ENCODE data around the gene CRX.
"Not testable (repeated sequence)": the region's sequence is repeated elsewhere in the genome, so short reads cannot be mapped to it uniquely, and the experiment has no call there.

The CRX gene

GRCh38 chr19:47804451-47804850 is 17.3 kb upstream of the CRX start, which contains the start of gene TPRX1:
Gene TPRX1, minus strand, starts transcription at chr19:47804551. Its CDS starts 12 bp downstream, at chr19:47804539.
- DNase-seq: not testable (repeated sequence)

- DNase-seq: no peak
Observed at GRCh38 chr19:47805313-47805712, 16.4 kb upstream of the CRX start.

GRCh38 chr19:47806435-47806834 is 15.3 kb upstream of the CRX start:
- DNase-seq: no peak

GRCh38 chr19:47813304-47813994 is 8.3 kb upstream of the CRX start:
- peak; percentile 81 for DNase-seq

- DNase-seq: no peak
Observed at GRCh38 chr19:47813995-47814328, 7.8 kb upstream of the CRX start.

- not testable (repeated sequence) for DNase-seq
Observed at GRCh38 chr19:47816270-47816669, 5.5 kb upstream of the CRX start.

- DNase-seq: not testable (repeated sequence)
Observed at GRCh38 chr19:47818221-47818620, 3.5 kb upstream of the CRX start.

GRCh38 chr19:47819858-47820257 is 1.9 kb upstream of the CRX start:
- no peak for DNase-seq

GRCh38 chr19:47820410-47820809 is 1.3 kb upstream of the CRX start:
- no peak for DNase-seq

- no peak for DNase-seq
Observed at GRCh38 chr19:47824396-47824795, 2.7 kb downstream of the CRX start.

- no peak for DNase-seq
Observed at GRCh38 chr19:47826800-47827199, 5.1 kb downstream of the CRX start.

GRCh38 chr19:47832723-47833122 is 11.0 kb downstream of the CRX start:
- no peak for DNase-seq

GRCh38 chr19:47836038-47836437 is 14.3 kb downstream of the CRX start:
- no peak for DNase-seq

- no peak for DNase-seq
Observed at GRCh38 chr19:47839411-47839810, 17.7 kb downstream of the CRX start.

GRCh38 chr19:47839913-47840312 is 18.2 kb downstream of the CRX start:
- no peak for DNase-seq

GRCh38 chr19:47842941-47843340 is 21.2 kb downstream of the CRX start:
- no peak for DNase-seq

- no peak for DNase-seq
Observed at GRCh38 chr19:47848425-47848822, 26.7 kb downstream of the CRX start.

GRCh38 chr19:47848823-47849473 is 27.2 kb downstream of the CRX start:
- peak; percentile 19 for DNase-seq

GRCh38 chr19:47853003-47853402 is 31.3 kb downstream of the CRX start:
- no peak for DNase-seq

- DNase-seq: no peak
Observed at GRCh38 chr19:47854459-47854858, 32.7 kb downstream of the CRX start.

GRCh38 chr19:47858231-47858630 is 36.5 kb downstream of the CRX start:
- DNase-seq: not testable (repeated sequence)

- DNase-seq: not testable (repeated sequence)
Observed at GRCh38 chr19:47858646-47859285, 37.0 kb downstream of the CRX start, which contains the start of gene TPRX2. Gene TPRX2, plus strand, starts transcription at chr19:47859235. Its CDS starts 12 bp downstream, at chr19:47859247.

GRCh38 chr19:47859838-47860237 is 38.1 kb downstream of the CRX start:
- DNase-seq: not testable (repeated sequence)
